HepG2 (cell line): Measurements from ENCODE around the gene CTSZ.

ENCODE experiments used
- CAMTA2 ChIP-seq: sonication (generic); formaldehyde crosslinking; IDR thresholded peaks from 2 replicates; pipeline ENCODE4 v1.4.0; 2020; ENCODE audit warnings: mild to moderate bottlenecking, missing genetic modification reagents, borderline replicate concordance
- CCDC6 ChIP-seq: sonication (generic); formaldehyde crosslinking; IDR thresholded peaks from 2 replicates; pipeline ENCODE4 v1.8.1; 2022; ENCODE audit warnings: mild to moderate bottlenecking, missing genetic modification reagents, moderate library complexity
- HDAC6 ChIP-seq: fragments of 200-600 bp; sonication (generic); IDR thresholded peaks from 2 replicates; pipeline ENCODE4 v1.7.0; 2017; ENCODE audit warnings: mild to moderate bottlenecking, antibody characterized with exemption, low read length, low read depth
- HNF4A ChIP-seq: sonication (generic); formaldehyde crosslinking; IDR thresholded peaks from 2 replicates; pipeline ENCODE4 v1.4.0; 2020; ENCODE audit warnings: missing genetic modification reagents
- ZKSCAN1 ChIP-seq: fragments of 150-350 bp; IDR thresholded peaks from 2 replicates; pipeline ENCODE4 v1.6.1; 2014; ENCODE audit warnings: low read length
- TF ChIP-seq, protein P1 (sequence below): sonication (generic); formaldehyde crosslinking; IDR thresholded peaks from 2 replicates; pipeline ENCODE4 v1.5.0; 2020; ENCODE audit warnings: mild to moderate bottlenecking, missing genetic modification reagents, moderate library complexity

DNA sequence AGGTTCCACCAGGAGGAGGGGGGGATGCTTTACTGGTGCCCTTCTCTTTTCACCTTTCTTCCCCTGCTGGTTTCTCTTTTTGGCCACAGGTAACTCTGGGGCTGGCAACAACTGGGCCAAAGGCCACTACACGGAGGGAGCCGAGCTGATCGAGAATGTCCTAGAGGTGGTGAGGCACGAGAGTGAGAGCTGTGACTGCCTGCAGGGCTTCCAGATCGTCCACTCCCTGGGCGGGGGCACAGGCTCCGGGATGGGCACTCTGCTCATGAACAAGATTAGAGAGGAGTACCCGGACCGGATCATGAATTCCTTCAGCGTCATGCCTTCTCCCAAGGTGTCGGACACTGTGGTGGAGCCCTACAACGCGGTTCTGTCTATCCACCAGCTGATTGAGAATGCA is 16.6 kb upstream of the CTSZ start:
- no peak for TF ChIP-seq CCDC6 (CRISPR knock-in tag)
- no peak for TF ChIP-seq HNF4A (CRISPR knock-in tag)
- no peak for TF ChIP-seq CAMTA2 (CRISPR knock-in tag)
- TF ChIP-seq HDAC6, result no peak
- TF ChIP-seq, protein P1, sequence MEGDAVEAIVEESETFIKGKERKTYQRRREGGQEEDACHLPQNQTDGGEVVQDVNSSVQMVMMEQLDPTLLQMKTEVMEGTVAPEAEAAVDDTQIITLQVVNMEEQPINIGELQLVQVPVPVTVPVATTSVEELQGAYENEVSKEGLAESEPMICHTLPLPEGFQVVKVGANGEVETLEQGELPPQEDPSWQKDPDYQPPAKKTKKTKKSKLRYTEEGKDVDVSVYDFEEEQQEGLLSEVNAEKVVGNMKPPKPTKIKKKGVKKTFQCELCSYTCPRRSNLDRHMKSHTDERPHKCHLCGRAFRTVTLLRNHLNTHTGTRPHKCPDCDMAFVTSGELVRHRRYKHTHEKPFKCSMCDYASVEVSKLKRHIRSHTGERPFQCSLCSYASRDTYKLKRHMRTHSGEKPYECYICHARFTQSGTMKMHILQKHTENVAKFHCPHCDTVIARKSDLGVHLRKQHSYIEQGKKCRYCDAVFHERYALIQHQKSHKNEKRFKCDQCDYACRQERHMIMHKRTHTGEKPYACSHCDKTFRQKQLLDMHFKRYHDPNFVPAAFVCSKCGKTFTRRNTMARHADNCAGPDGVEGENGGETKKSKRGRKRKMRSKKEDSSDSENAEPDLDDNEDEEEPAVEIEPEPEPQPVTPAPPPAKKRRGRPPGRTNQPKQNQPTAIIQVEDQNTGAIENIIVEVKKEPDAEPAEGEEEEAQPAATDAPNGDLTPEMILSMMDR (CRISPR knock-in tag), result no peak
- no peak for TF ChIP-seq ZKSCAN1
